Panc1 (cell line): ENCODE results near the gene SMARCA2. TPM values are rescaled to one million over a fixed set of nuclear protein-coding genes. Genes with fewer than 3 reads are reported as not detected.

ENCODE experiments used
- ATAC-seq: fragments of 200-7000 bp; cut with Tn5 transposase; 2 replicates; pipeline ENCODE4 v1.9.1; 2020; ENCODE audit warnings: mild to moderate bottlenecking, moderate library complexity
- BruUV-seq: library from RNA; stranded (reverse); fragments of 400-500 nt; replicated peaks from 2 replicates; lab custom pipeline; 2021; lab: Mats Ljungman, UMichigan
- CTCF ChIA-PET: fragments of 300-600 bp; sonication (Branson Sonifier 250); formaldehyde crosslinking; loops from one replicate; lab custom pipeline; 2022; ENCODE audit warnings: antibody characterized with exemption; lab: Charles Lee
- POLR2A ChIA-PET: fragments of 300-600 bp; sonication (Branson Sonifier 250); formaldehyde crosslinking; loops from one replicate; lab custom pipeline; 2022; ENCODE audit warnings: antibody characterized with exemption; lab: Charles Lee
- DNase-seq: peaks from one replicate; pipeline ENCODE4 v3.0.0-alpha.2; 2010; ENCODE audit warnings: low read depth, low spot score
- H3K27ac ChIP-seq: 2 replicates; pipeline ENCODE4 v1.5.1; 2011; ENCODE audit warnings: mild to moderate bottlenecking, low read length, inconsistent platforms
- H3K27me3 ChIP-seq: fragments of 200-500 bp; sonication (Bioruptor generic); 2 replicates; pipeline ENCODE4 v1.6.0; 2014; ENCODE audit warnings: low read length, inconsistent platforms; ENCODE audit not compliant: control insufficient read depth, insufficient read depth
- H3K36me3 ChIP-seq: fragments of 200-500 bp; sonication (Bioruptor generic); 2 replicates; pipeline ENCODE4 v1.5.1; 2014; ENCODE audit warnings: inconsistent platforms, mild to moderate bottlenecking, low read length, moderate library complexity; ENCODE audit not compliant: control insufficient read depth, insufficient read depth
- H3K4me1 ChIP-seq: 2 replicates; pipeline ENCODE4 v1.5.1; 2011; ENCODE audit warnings: inconsistent platforms, mild to moderate bottlenecking, low read length, moderate library complexity; ENCODE audit not compliant: control insufficient read depth, insufficient read depth
- H3K4me3 ChIP-seq, 2 experiments: 2 replicates each; pipeline ENCODE4 v1.5.1; 2011 to 2012; ENCODE audit warnings: low read depth in 2 of 2, low read length in 2 of 2, mild to moderate bottlenecking in 2 of 2, inconsistent platforms in 1 of 2, moderate library complexity in 1 of 2
- H3K9me3 ChIP-seq: fragments of 200-500 bp; sonication (Bioruptor generic); 2 replicates; pipeline ENCODE4 v1.5.1; 2014; ENCODE audit warnings: low read depth, mild to moderate bottlenecking, inconsistent platforms, low read length, moderate library complexity; ENCODE audit not compliant: control insufficient read depth, insufficient read depth
- CTCF ChIP-seq: fragments of 450-650 bp; IDR thresholded peaks from 2 replicates; pipeline ENCODE4 v1.5.1; 2017; ENCODE audit warnings: mild to moderate bottlenecking
- POLR2AphosphoS5 ChIP-seq: IDR thresholded peaks from 2 replicates; pipeline ENCODE4 v1.6.1; 2012; ENCODE audit warnings: mild to moderate bottlenecking, low read depth, low read length, moderate library complexity
- REST ChIP-seq, 2 experiments: IDR thresholded peaks; 2 replicates each; pipeline ENCODE4 v1.6.1; 2011 to 2012; ENCODE audit warnings: low read depth in 2 of 2, control low read depth in 1 of 2, low read length in 1 of 2, mild to moderate bottlenecking in 1 of 2, moderate library complexity in 1 of 2; ENCODE audit not compliant: insufficient read depth in 1 of 2
- SIN3A ChIP-seq: IDR thresholded peaks from 2 replicates; pipeline ENCODE4 v1.6.1; 2012; ENCODE audit warnings: low read depth, mild to moderate bottlenecking, low read length, moderate library complexity, borderline replicate concordance; ENCODE audit not compliant: insufficient read depth
- TCF7L2 ChIP-seq: IDR thresholded peaks from 2 replicates; pipeline ENCODE4 v1.6.1; 2011; ENCODE audit warnings: mild to moderate bottlenecking, low read depth, low read length, inconsistent platforms
- in situ Hi-C: cut with HindIII; loops from 2 replicates; pipeline ENCODE4 v1.10.0; 2016; ENCODE audit warnings: low sequenced_read_pairs, low pct_unique_long_range_greater_than_20kb
- intact Hi-C: fragments of 100-400 bp; cut with micrococcal nuclease; formaldehyde crosslinking; loops from one replicate; pipeline ENCODE4 v1.10.0; 2022; ENCODE audit not compliant: unreplicated experiment
- total RNA-seq: library from RNA; stranded (reverse); gene quantifications from one replicate; pipeline ENCODE4 v1.2.1, GENCODE V29; 2021; ENCODE audit not compliant: unreplicated experiment

Gene SMARCA2
- total RNA-seq, 1 experiment from 2014 or later: 13.3 TPM

DNA sequence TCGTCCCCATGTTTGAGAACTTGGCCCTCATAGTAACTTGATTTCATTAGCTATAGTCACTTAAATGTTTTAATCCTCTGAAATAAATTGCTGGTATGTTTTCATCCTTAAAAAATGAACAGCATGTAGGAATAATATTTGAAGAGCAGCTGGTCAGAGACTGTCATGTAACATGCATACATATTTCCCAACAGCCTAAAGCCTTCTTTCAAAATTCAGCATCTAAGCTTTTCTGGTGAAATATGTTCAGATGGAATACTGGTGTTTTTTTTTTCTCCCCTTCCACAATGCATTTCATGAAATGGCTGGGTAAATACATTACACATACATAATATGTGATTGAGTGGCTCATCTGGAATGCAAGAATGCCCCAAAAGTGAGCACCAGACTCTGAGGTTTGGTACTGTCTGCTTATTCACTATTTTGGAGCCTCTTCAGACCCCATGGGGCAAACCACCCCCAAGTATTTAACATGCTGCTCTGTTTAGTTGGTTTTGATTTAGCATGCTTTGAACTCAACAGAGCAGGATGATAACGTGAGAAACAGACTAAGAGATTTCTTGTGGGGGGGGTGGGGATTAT is 94.0 kb downstream of the SMARCA2 start:
- H3K4me3 ChIP-seq: no peak overlapping the region
- ATAC-seq (no peak), DNase-seq (no peak)
- H3K27ac ChIP-seq: no peak overlapping the region
- H3K27me3 ChIP-seq: no peaks in the 10 kb centered on the region
- BruUV-seq: no TSS peak
- intact Hi-C loops (no loop called here), in situ Hi-C loops (no loop called here)
- CTCF ChIA-PET: no interaction called here
- TF ChIP-seq TCF7L2: no peak
- no peak for TF ChIP-seq SIN3A
- no peak for TF ChIP-seq REST (IDR thresholded peaks at IDR 0.05; ENCODE audit: insufficient read depth in 1 of 2, low read depth in 2 of 2, low read length in 1 of 2)
- TF ChIP-seq CTCF: no peak
- TF ChIP-seq POLR2AphosphoS5: no peak
- no peaks in the 10 kb centered on the region for H3K4me1 ChIP-seq
- no peaks in the 10 kb centered on the region for H3K9me3 ChIP-seq
- no peaks in the 10 kb centered on the region for H3K36me3 ChIP-seq
- POLR2A ChIA-PET: no interaction called here

DNA sequence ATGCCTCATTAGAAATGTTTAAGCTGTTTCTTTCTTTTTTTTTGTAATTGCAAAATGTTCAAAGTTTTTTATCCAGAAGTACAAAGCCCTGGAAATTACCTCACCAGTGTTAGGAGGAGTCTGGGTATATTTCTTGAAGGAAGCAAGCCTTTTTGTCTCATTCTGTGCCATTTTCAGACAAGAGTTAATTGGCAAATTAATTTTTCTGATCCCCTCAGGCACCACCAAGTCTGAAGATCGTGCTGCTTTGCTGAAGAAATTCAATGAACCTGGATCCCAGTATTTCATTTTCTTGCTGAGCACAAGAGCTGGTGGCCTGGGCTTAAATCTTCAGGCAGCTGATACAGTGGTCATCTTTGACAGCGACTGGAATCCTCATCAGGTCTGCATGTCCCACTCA is 94.9 kb downstream of the SMARCA2 start:
- no peaks in the 10 kb centered on the region for H3K4me1 ChIP-seq
- no TSS peak for BruUV-seq
- TF ChIP-seq TCF7L2: no peak
- no peak for TF ChIP-seq CTCF
- TF ChIP-seq REST (IDR thresholded peaks at IDR 0.05; ENCODE audit: insufficient read depth in 1 of 2, low read depth in 2 of 2, low read length in 1 of 2): no peak
- POLR2A ChIA-PET: no interaction called here
- no peaks in the 10 kb centered on the region for H3K9me3 ChIP-seq
- H3K36me3 ChIP-seq: no peaks in the 10 kb centered on the region
- intact Hi-C loops (no loop called here), in situ Hi-C loops (no loop called here)
- ATAC-seq: no peak
- no peaks in the 10 kb centered on the region for H3K27me3 ChIP-seq
- no peak overlapping the region for H3K27ac ChIP-seq
- H3K4me3 ChIP-seq: no peak overlapping the region
- no peak for DNase-seq
- CTCF ChIA-PET: no interaction called here
